Stomach (tissue), 4 donors: ENCODE measurements around the gene AZIN2.

Experiments
- EP300 ChIP-seq: sonication (generic); formaldehyde crosslinking; IDR thresholded peaks from one replicate; pipeline ENCODE4 v1.6.1; 2017; ENCODE audit warnings: antibody characterized with exemption
- POLR2A ChIP-seq, 4 donors: fragments of 450-650 bp; IDR thresholded peaks; one replicate each; pipeline ENCODE4 v1.6.1; 2016; ENCODE audit warnings: antibody characterized with exemption in 4 of 4, control low read depth in 2 of 4, mild to moderate bottlenecking in 1 of 4, moderate library complexity in 1 of 4
- POLR2AphosphoS5 ChIP-seq, 3 donors: sonication (generic); formaldehyde crosslinking; IDR thresholded peaks; one replicate each; pipeline ENCODE4 v1.6.1; 2016; ENCODE audit warnings: antibody characterized with exemption in 3 of 3
- TF ChIP-seq, protein P1 (sequence below), 7 experiments: fragments of 450-650 bp in 4 of 7; fragments of 200-600 bp in 3 of 7; sonication (generic) in 3 of 7; IDR thresholded peaks; one replicate each; pipeline ENCODE4 v1.5.1; 2016 to 2019; ENCODE audit warnings: antibody characterized with exemption in 7 of 7, control low read depth in 2 of 7, mild to moderate bottlenecking in 1 of 7

DNA sequence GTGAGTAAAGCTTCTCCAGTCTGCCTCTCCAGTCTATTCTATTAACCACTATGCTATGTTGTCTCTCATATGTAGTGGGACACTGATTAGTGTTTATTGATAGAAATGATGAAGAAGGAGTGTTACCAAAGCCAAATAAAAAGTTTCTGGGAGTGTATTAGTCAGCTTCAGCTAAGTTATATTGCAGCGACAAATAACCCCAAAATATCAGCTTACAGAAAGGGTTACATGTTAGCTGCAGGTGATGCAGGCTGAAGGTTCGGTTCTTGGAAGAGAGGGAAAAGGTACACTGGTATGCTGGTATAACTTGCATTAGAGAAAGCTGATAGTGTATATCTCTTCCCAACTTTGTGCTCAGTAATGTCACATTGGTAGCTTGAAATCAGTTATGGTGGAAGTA is 33.7 kb upstream of the AZIN2 start:
- TF ChIP-seq, protein P1, sequence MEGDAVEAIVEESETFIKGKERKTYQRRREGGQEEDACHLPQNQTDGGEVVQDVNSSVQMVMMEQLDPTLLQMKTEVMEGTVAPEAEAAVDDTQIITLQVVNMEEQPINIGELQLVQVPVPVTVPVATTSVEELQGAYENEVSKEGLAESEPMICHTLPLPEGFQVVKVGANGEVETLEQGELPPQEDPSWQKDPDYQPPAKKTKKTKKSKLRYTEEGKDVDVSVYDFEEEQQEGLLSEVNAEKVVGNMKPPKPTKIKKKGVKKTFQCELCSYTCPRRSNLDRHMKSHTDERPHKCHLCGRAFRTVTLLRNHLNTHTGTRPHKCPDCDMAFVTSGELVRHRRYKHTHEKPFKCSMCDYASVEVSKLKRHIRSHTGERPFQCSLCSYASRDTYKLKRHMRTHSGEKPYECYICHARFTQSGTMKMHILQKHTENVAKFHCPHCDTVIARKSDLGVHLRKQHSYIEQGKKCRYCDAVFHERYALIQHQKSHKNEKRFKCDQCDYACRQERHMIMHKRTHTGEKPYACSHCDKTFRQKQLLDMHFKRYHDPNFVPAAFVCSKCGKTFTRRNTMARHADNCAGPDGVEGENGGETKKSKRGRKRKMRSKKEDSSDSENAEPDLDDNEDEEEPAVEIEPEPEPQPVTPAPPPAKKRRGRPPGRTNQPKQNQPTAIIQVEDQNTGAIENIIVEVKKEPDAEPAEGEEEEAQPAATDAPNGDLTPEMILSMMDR (IDR thresholded peaks at IDR 0.05) = no peak
- no peak for TF ChIP-seq EP300
- no peak for TF ChIP-seq POLR2A (IDR thresholded peaks at IDR 0.05)
- TF ChIP-seq POLR2AphosphoS5 (IDR thresholded peaks at IDR 0.05) = no peak
